HepG2 (cell line): ENCODE data around the gene PSMD6. TPM values are rescaled to one million over a fixed set of nuclear protein-coding genes. Genes with fewer than 3 reads are reported as not detected.

Experiments used
- AGO1 ChIP-seq: fragments of 200-400 bp; formaldehyde crosslinking; IDR thresholded peaks from 2 replicates; pipeline ENCODE4 v1.6.1; 2017; ENCODE audit warnings: mild to moderate bottlenecking, low read depth, low read length, moderate library complexity; ENCODE audit not compliant: poor library complexity, severe bottlenecking
- GRHL1 ChIP-seq: sonication (generic); formaldehyde crosslinking; conservative IDR thresholded peaks from 2 replicates; pipeline ENCODE4 v1.8.0; 2022; ENCODE audit warnings: missing genetic modification reagents
- JUND ChIP-seq: sonication (generic); formaldehyde crosslinking; IDR thresholded peaks from 2 replicates; pipeline ENCODE4 v1.8.0; 2022; ENCODE audit warnings: mild to moderate bottlenecking, missing genetic modification reagents
- REST ChIP-seq, 2 experiments: IDR thresholded peaks; 2 replicates each; pipeline ENCODE4 v1.6.1; 2011 to 2012; ENCODE audit warnings: low read length in 2 of 2, borderline replicate concordance in 1 of 2, low read depth in 1 of 2, mild to moderate bottlenecking in 1 of 2, moderate library complexity in 1 of 2
- REXO4 ChIP-seq: sonication (generic); formaldehyde crosslinking; IDR thresholded peaks from 2 replicates; pipeline ENCODE4 v1.8.0; 2022; ENCODE audit warnings: missing genetic modification reagents, mild to moderate bottlenecking, borderline replicate concordance
- RXRA ChIP-seq: sonication (generic); formaldehyde crosslinking; IDR thresholded peaks from 2 replicates; pipeline ENCODE4 v1.5.1; 2020; ENCODE audit warnings: missing genetic modification reagents
- THAP8 ChIP-seq: sonication (generic); formaldehyde crosslinking; IDR thresholded peaks from 2 replicates; pipeline ENCODE4 v1.5.1; 2020; ENCODE audit warnings: missing genetic modification reagents, mild to moderate bottlenecking, borderline replicate concordance
- ZNF281 ChIP-seq: sonication (generic); formaldehyde crosslinking; IDR thresholded peaks from 2 replicates; pipeline ENCODE4 v1.4.0; 2020; ENCODE audit warnings: missing genetic modification reagents, borderline replicate concordance
- ZNF883 ChIP-seq: sonication (generic); formaldehyde crosslinking; IDR thresholded peaks from 2 replicates; pipeline ENCODE4 v1.5.1; 2020; ENCODE audit warnings: mild to moderate bottlenecking, missing genetic modification reagents; ENCODE audit errors: not compliant biosample characterization
- polyA plus RNA-seq, 8 experiments: library from polyadenylated mRNA; depleted of rRNA in 3 of 8; stranded (reverse) in 7 of 8; unstranded in 1 of 8; fragments of >200 nt; fragmentation: Illumina TruSeq in 4 of 8; extraction: Trizol in 4 of 8; gene quantifications; 2 replicates each; pipeline versions ENCODE4 v1.2.1 to v1.2.3, GENCODE V29; 2011 to 2016; ENCODE audit warnings: low read depth in 4 of 8, missing spikeins in 1 of 8, mixed read lengths in 1 of 8; ENCODE audit not compliant: insufficient read depth in 1 of 8
- total RNA-seq, 5 experiments: library from RNA; depleted of rRNA; stranded (reverse); fragments of >200 nt; fragmentation: Illumina TruSeq; extraction: Trizol; gene quantifications; 2 replicates each; pipeline ENCODE4 v1.2.3, GENCODE V29; 2016; ENCODE audit warnings: low read depth in 1 of 5
- TF ChIP-seq, protein P1 (sequence below): sonication (generic); formaldehyde crosslinking; IDR thresholded peaks from 2 replicates; pipeline ENCODE4 v1.9.0; 2022; ENCODE audit warnings: low read depth, missing genetic modification reagents
- TF ChIP-seq, protein P2 (sequence below): sonication (generic); formaldehyde crosslinking; IDR thresholded peaks from 2 replicates; pipeline ENCODE4 v1.8.0; 2022; ENCODE audit warnings: mild to moderate bottlenecking, missing genetic modification reagents, borderline replicate concordance
- TF ChIP-seq, protein P3 (sequence below): sonication (generic); formaldehyde crosslinking; IDR thresholded peaks from 2 replicates; pipeline ENCODE4 v1.8.1; 2023; ENCODE audit warnings: mild to moderate bottlenecking, moderate library complexity, missing genetic modification reagents

PSMD6 gene
- total and polyA plus RNA-seq, 2 of the 13 experiments (the other 11 are each of a cell fraction or from before 2014, with no cell fraction given) = 36.8 to 117 TPM

DNA sequence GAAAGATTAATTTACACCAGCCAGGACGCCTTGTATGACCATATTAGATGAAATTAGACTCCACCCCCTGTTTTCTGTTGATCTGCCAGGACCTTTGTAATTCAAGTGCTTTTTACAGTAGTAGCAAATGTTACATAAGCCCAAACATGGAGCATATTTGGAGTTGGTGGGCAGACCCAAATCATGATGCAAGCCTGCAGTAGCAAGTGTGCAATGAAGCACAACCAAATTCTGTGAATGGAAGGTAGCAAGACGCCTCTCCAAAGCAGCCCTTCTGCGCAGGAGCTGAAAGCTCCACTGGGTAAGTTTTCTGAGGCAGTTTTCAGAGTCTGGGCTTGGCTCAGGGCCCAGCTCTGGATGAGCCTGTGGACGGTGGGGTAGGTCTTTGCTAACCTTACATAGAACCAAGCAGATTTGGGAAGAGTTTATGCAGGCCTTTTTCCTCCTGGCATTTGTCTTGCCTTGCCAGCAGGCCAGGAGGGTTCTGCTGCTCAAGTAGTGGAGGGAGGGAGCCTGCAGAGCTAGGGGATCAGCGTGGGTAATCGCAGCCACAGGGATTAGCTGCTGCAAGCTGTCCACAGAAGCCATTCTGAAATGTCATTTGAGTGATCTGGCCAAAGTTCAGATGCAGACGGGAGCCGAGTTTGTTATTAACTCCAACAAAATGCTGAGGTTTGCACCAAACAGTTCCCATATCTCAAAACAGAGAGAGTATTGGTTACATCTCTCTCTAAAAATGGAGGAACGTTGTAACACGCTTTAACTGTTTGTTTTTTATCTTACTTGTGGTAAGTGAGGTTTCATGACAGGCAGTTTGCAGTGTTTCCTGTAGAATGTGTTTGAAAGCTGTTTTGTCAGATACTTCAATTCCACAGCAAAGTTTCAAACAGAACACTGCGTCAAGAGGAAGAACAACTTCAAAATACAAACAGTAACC is 55.4 kb downstream of the PSMD6 start (continued):
- TF ChIP-seq REST (IDR thresholded peaks at IDR 0.05; ENCODE audit: borderline replicate concordance in 1 of 2, low read depth in 1 of 2, low read length in 2 of 2) (no peak), AGO1 (no peak), JUND (no peak), ZNF281 (CRISPR knock-in tag) (no peak), THAP8 (no peak), REXO4 (CRISPR knock-in tag) (no peak), GRHL1 (CRISPR knock-in tag) (no peak), RXRA (CRISPR knock-in tag) (no peak), ZNF883 (CRISPR knock-in tag) (no peak)
- TF ChIP-seq, protein P1, sequence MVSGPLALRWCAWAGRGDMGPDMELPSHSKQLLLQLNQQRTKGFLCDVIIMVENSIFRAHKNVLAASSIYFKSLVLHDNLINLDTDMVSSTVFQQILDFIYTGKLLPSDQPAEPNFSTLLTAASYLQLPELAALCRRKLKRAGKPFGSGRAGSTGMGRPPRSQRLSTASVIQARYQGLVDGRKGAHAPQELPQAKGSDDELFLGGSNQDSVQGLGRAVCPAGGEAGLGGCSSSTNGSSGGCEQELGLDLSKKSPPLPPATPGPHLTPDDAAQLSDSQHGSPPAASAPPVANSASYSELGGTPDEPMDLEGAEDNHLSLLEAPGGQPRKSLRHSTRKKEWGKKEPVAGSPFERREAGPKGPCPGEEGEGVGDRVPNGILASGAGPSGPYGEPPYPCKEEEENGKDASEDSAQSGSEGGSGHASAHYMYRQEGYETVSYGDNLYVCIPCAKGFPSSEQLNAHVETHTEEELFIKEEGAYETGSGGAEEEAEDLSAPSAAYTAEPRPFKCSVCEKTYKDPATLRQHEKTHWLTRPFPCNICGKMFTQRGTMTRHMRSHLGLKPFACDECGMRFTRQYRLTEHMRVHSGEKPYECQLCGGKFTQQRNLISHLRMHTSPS (CRISPR knock-in tag) = no peak
- TF ChIP-seq, protein P2, sequence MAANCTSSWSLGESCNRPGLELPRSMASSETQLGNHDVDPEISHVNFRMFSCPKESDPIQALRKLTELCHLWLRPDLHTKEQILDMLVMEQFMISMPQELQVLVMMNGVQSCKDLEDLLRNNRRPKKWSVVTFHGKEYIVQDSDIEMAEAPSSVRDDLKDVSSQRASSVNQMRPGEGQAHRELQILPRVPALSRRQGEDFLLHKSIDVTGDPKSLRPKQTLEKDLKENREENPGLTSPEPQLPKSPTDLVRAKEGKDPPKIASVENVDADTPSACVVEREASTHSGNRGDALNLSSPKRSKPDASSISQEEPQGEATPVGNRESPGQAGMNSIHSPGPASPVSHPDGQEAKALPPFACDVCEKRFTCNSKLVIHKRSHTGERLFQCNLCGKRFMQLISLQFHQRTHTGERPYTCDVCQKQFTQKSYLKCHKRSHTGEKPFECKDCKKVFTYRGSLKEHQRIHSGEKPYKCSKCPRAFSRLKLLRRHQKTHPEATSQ (CRISPR knock-in tag) = no peak
- TF ChIP-seq, protein P3, sequence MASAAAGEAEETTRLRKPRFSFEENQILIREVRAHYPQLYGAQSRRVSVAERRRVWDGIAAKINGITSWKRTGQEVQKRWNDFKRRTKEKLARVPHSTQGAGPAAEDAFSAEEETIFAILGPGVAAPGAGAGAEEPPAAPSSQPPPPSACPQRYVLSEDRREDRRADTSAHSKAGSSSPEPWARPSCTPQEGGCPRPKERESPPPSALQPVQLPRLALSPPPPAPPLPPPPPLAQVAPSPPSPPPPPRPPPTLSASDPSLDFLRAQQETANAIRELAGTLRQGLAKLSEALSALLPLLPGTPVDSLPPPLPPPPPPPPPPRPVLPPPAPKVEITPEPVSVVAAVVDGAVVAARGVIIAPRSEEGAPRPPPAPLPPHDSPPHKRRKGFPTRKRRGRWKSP (CRISPR knock-in tag) = no peak
